Measurements from ENCODE around the gene STAT3.

The STAT3 gene

DNA sequence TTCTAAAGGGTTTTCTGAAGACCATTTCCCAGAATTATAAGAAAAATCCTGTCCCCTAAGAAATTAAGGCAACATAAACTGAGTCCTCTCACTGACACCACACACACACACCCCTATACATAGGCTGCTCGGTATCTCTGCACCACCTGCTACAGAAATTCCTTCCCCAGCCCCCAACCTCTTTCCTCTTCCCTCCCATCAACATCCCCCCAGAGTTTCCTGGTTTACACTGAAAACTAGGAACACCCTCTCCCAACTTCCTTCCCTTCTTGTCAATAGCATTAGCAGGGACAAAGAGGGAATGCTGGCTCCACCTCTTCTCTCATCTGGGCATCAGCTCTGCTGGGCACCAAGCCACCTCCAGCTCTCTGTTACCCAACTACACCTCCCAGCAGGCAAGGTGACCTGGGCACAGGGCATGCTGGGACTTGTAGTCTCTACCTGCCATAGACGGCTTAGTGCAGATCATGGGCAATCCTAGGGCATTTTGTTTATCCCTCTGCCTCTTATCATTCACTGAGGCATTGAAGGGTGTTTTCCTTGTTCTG, 19.1 kb upstream of the STAT3 start:
- Histone ChIP-seq H3K4me3 (ENCODE audit: insufficient read depth, low read length, poor library complexity, severe bottlenecking) (no peak overlapping the region), H3K9me3 (ENCODE audit: insufficient read depth, low read length) (no peaks in the 10 kb centered on the region), H2AFZ (ENCODE audit: low read depth, low read length, severe bottlenecking) (no peak overlapping the region), H3K36me3 (ENCODE audit: low read length) (no peaks in the 10 kb centered on the region), H3F3A (ENCODE audit: insufficient read depth) (no peaks in the 10 kb centered on the region), H3K27me3 (ENCODE audit: low read length) (no peaks in the 10 kb centered on the region), H3K79me2 (ENCODE audit: insufficient read depth, low read length) (no peaks in the 10 kb centered on the region), H4K20me1 (ENCODE audit: low read depth, low read length) (no peaks in the 10 kb centered on the region), H3K27ac (ENCODE audit: low read depth, low read length) (no peak overlapping the region), H3K4me2 (ENCODE audit: low read depth, low read length, poor library complexity, severe bottlenecking) (no peak overlapping the region), H3K9ac (ENCODE audit: low read length) (no peak overlapping the region), H3K9me2 (replicated peaks; ENCODE audit: insufficient read depth, low read length) (no peaks in the 10 kb centered on the region)
- no peak for TF ChIP-seq EZH2phosphoT487 (conservative IDR thresholded peaks at IDR 0.05; ENCODE audit: low read length)
- TF ChIP-seq CTCF (IDR thresholded peaks at IDR 0.05; ENCODE audit: insufficient read depth, low read length, poor library complexity, severe bottlenecking): no peak

GRCh38 chr17:42406615-42407288, 18.5 kb upstream of the STAT3 start:
- Histone ChIP-seq H3K9ac (ENCODE audit: low read length) (no peak overlapping the region), H2AFZ (ENCODE audit: low read depth, low read length, severe bottlenecking) (no peak overlapping the region), H4K20me1 (ENCODE audit: low read depth, low read length) (no peaks in the 10 kb centered on the region), H3K4me3 (ENCODE audit: insufficient read depth, low read length, poor library complexity, severe bottlenecking) (no peak overlapping the region), H3K79me2 (ENCODE audit: insufficient read depth, low read length) (no peaks in the 10 kb centered on the region), H3K9me2 (replicated peaks; ENCODE audit: insufficient read depth, low read length) (no peaks in the 10 kb centered on the region), H3K4me2 (ENCODE audit: low read depth, low read length, poor library complexity, severe bottlenecking) (no peak overlapping the region), H3K9me3 (ENCODE audit: insufficient read depth, low read length) (no peaks in the 10 kb centered on the region), H3F3A (ENCODE audit: insufficient read depth) (no peaks in the 10 kb centered on the region), H3K36me3 (ENCODE audit: low read length) (no peaks in the 10 kb centered on the region), H3K27ac (ENCODE audit: low read depth, low read length) (no peak overlapping the region), H3K27me3 (ENCODE audit: low read length) (no peaks in the 10 kb centered on the region)
- TF ChIP-seq CTCF (IDR thresholded peaks at IDR 0.05; ENCODE audit: insufficient read depth, low read length, poor library complexity, severe bottlenecking) (no peak), EZH2phosphoT487 (conservative IDR thresholded peaks at IDR 0.05; ENCODE audit: low read length) (no peak)

GRCh38 chr17:42405963-42406495, 17.8 kb upstream of the STAT3 start:
- H3F3A ChIP-seq (ENCODE audit: insufficient read depth): no peaks in the 10 kb centered on the region
- no peak overlapping the region for H3K4me3 ChIP-seq (ENCODE audit: insufficient read depth, low read length, poor library complexity, severe bottlenecking)
- no peak overlapping the region for H3K9ac ChIP-seq (ENCODE audit: low read length)
- TF ChIP-seq CTCF (IDR thresholded peaks at IDR 0.05; ENCODE audit: insufficient read depth, low read length, poor library complexity, severe bottlenecking) (peak; percentile 92), EZH2phosphoT487 (conservative IDR thresholded peaks at IDR 0.05; ENCODE audit: low read length) (no peak)
- no peak overlapping the region for H3K27ac ChIP-seq (ENCODE audit: low read depth, low read length)
- H3K9me2 ChIP-seq (replicated peaks; ENCODE audit: insufficient read depth, low read length): no peaks in the 10 kb centered on the region
- no peaks in the 10 kb centered on the region for H3K79me2 ChIP-seq (ENCODE audit: insufficient read depth, low read length)
- H3K4me2 ChIP-seq (ENCODE audit: low read depth, low read length, poor library complexity, severe bottlenecking): no peak overlapping the region
- no peaks in the 10 kb centered on the region for H3K9me3 ChIP-seq (ENCODE audit: insufficient read depth, low read length)
- H2AFZ ChIP-seq (ENCODE audit: low read depth, low read length, severe bottlenecking): no peak overlapping the region
- no peaks in the 10 kb centered on the region for H4K20me1 ChIP-seq (ENCODE audit: low read depth, low read length)
- no peaks in the 10 kb centered on the region for H3K27me3 ChIP-seq (ENCODE audit: low read length)
- H3K36me3 ChIP-seq (ENCODE audit: low read length): no peaks in the 10 kb centered on the region

Measured in SU-DHL-6 (cell line).